A673 (cell line): ENCODE data around the gene PRDM16. TPM values are rescaled to one million over a fixed set of nuclear protein-coding genes. Genes with fewer than 3 reads are reported as not detected.

Source experiments
- BruUV-seq: library from RNA; stranded (reverse); fragments of 400-500 nt; replicated peaks from 2 replicates; lab custom pipeline; 2021; lab: Mats Ljungman, UMichigan
- CTCF ChIA-PET: fragments of 300-600 bp; sonication (Branson Sonifier 250); formaldehyde crosslinking; loops from one replicate; lab custom pipeline; 2022; ENCODE audit warnings: antibody characterized with exemption; lab: Charles Lee
- POLR2A ChIA-PET: fragments of 300-600 bp; sonication (Branson Sonifier 250); formaldehyde crosslinking; loops from one replicate; lab custom pipeline; 2022; ENCODE audit warnings: antibody characterized with exemption; ENCODE audit not compliant: low non-redundant PET; lab: Charles Lee
- DNase-seq: peaks from one replicate; pipeline ENCODE4 v3.0.0-alpha.2; 2015; ENCODE audit warnings: low spot score
- H3K27ac ChIP-seq: fragments of 200-600 bp; sonication (generic); 2 replicates; pipeline ENCODE4 v1.5.1; 2016; ENCODE audit warnings: mixed run types, low read depth, mild to moderate bottlenecking, mixed read lengths, antibody characterized with exemption, low read length; ENCODE audit not compliant: poor library complexity, severe bottlenecking
- H3K27me3 ChIP-seq: fragments of 200-600 bp; sonication (generic); replicated peaks from 2 replicates; pipeline ENCODE4 v1.6.1; 2017; ENCODE audit warnings: mixed run types, low read depth, mild to moderate bottlenecking, mixed read lengths, antibody characterized with exemption, low read length; ENCODE audit not compliant: insufficient read depth, poor library complexity
- H3K36me3 ChIP-seq: fragments of 200-600 bp; sonication (generic); 2 replicates; pipeline ENCODE4 v1.6.1; 2016; ENCODE audit warnings: mixed run types, mild to moderate bottlenecking, mixed read lengths, antibody characterized with exemption, low read length; ENCODE audit not compliant: insufficient read depth, poor library complexity, severe bottlenecking
- H3K4me1 ChIP-seq: fragments of 200-600 bp; sonication (generic); 2 replicates; pipeline ENCODE4 v1.6.1; 2017; ENCODE audit warnings: mixed run types, mild to moderate bottlenecking, mixed read lengths, antibody characterized with exemption, low read length; ENCODE audit not compliant: insufficient read depth, poor library complexity, severe bottlenecking
- H3K4me3 ChIP-seq: fragments of 200-600 bp; sonication (generic); 2 replicates; pipeline ENCODE4 v1.5.1; 2016; ENCODE audit warnings: low read depth, mixed run types, mild to moderate bottlenecking, mixed read lengths, low read length; ENCODE audit not compliant: poor library complexity, severe bottlenecking
- H3K9me3 ChIP-seq: fragments of 200-600 bp; sonication (generic); 2 replicates; pipeline ENCODE4 v1.6.1; 2016; ENCODE audit warnings: mixed run types, low read depth, mild to moderate bottlenecking, mixed read lengths, antibody characterized with exemption, low read length; ENCODE audit not compliant: poor library complexity, severe bottlenecking
- CTCF ChIP-seq: fragments of 300-800, 200-600 bp; sonication (generic); conservative IDR thresholded peaks from 2 replicates; pipeline ENCODE4 v1.5.1; 2017; ENCODE audit warnings: low read depth, mild to moderate bottlenecking, antibody characterized with exemption, low read length, moderate library complexity, mixed read lengths
- EZH2 ChIP-seq: fragments of 200-600 bp; sonication (generic); IDR thresholded peaks from 2 replicates; pipeline ENCODE4 v1.6.1; 2017; ENCODE audit warnings: borderline replicate concordance, low read depth, mild to moderate bottlenecking, mixed read lengths, antibody characterized with exemption, low read length; ENCODE audit not compliant: poor library complexity, severe bottlenecking
- intact Hi-C: fragments of 100-400 bp; cut with micrococcal nuclease; formaldehyde crosslinking; loops from one replicate; pipeline ENCODE4 v1.10.0; 2022; ENCODE audit not compliant: unreplicated experiment
- total RNA-seq: library from RNA; stranded (reverse); gene quantifications from 2 replicates; pipeline ENCODE4 v1.2.3, GENCODE V29; 2021

Gene PRDM16
- total RNA-seq, 1 experiment from 2014 or later: 0.49 TPM

- H3K27me3 ChIP-seq: peaks cover 39% of the 10 kb centered on the region
- no peaks in the 10 kb centered on the region for H3K9me3 ChIP-seq
- no TSS peak for BruUV-seq
- no peak for DNase-seq
- no peaks in the 10 kb centered on the region for H3K4me1 ChIP-seq
- intact Hi-C loops: no loop called here
- no peak overlapping the region for H3K4me3 ChIP-seq
- CTCF ChIA-PET: no interaction called here
- H3K36me3 ChIP-seq: no peaks in the 10 kb centered on the region
- TF ChIP-seq CTCF (no peak), EZH2 (no peak)
- H3K27ac ChIP-seq: no peak overlapping the region
- POLR2A ChIA-PET: no interaction called here
These were observed 367.9 kb downstream of the PRDM16 start for GRCh38 chr1:3436901-3437300.

- ChIA-PET POLR2A (no interaction called here), CTCF (no interaction called here)
- H3K27ac ChIP-seq: no peak overlapping the region
- H3K27me3 ChIP-seq: peaks cover 54% of the 10 kb centered on the region
- no peaks in the 10 kb centered on the region for H3K9me3 ChIP-seq
- no peak for TF ChIP-seq CTCF
- TF ChIP-seq EZH2: no peak
- no peak for DNase-seq
- no peaks in the 10 kb centered on the region for H3K36me3 ChIP-seq
- no peaks in the 10 kb centered on the region for H3K4me1 ChIP-seq
- intact Hi-C loops: no loop called here
- no peak overlapping the region for H3K4me3 ChIP-seq
- BruUV-seq: no TSS peak
These were observed 369.7 kb downstream of the PRDM16 start for GRCh38 chr1:3438661-3439180.

GRCh38 chr1:3439346-3440299 is 370.6 kb downstream of the PRDM16 start:
- H3K27ac ChIP-seq: no peak overlapping the region
- BruUV-seq: no TSS peak
- H3K36me3 ChIP-seq: no peaks in the 10 kb centered on the region
- POLR2A ChIA-PET: no interaction called here
- no peak overlapping the region for H3K4me3 ChIP-seq
- H3K27me3 ChIP-seq: peaks cover 49% of the 10 kb centered on the region
- H3K4me1 ChIP-seq: no peaks in the 10 kb centered on the region
- no peak for DNase-seq
- no peaks in the 10 kb centered on the region for H3K9me3 ChIP-seq
- TF ChIP-seq EZH2 (no peak), CTCF (no peak)
- intact Hi-C loops: no loop called here
- CTCF ChIA-PET: no interaction called here
